Dermis blood vessel endothelial cell (primary cell): ENCODE results near the gene ERN2. TPM values are rescaled to one million over a fixed set of nuclear protein-coding genes. Genes with fewer than 3 reads are reported as not detected.

Experiments used
- total RNA-seq: library from RNA; depleted of rRNA; stranded (reverse); fragments of >200 nt; gene quantifications from 2 replicates; pipeline ENCODE4 v1.2.3, GENCODE V29; 2014

The ERN2 gene
- total RNA-seq, 1 donor from 2014 or later: not detected

Other genes starting within 250 kb of the ERN2 start
- gene GGA2, start 202.7 kb downstream of the ERN2 start, total RNA-seq: 32.1 and 41.4 TPM in 2 replicates
- 27.4 and 36.1 TPM in 2 replicates for gene EARS2, start 155.9 kb downstream of the ERN2 start, total RNA-seq
- 105 and 132 TPM in 2 replicates for gene UBFD1, start 155.5 kb downstream of the ERN2 start, total RNA-seq
- gene NDUFAB1, start 116.9 kb downstream of the ERN2 start, total RNA-seq: 83.2 and 90.0 TPM in 2 replicates
- gene PALB2, start 71.9 kb downstream of the ERN2 start, total RNA-seq: 7.5 and 9.4 TPM in 2 replicates
- 81.2 and 93.4 TPM in 2 replicates for gene DCTN5, start 71.8 kb downstream of the ERN2 start, total RNA-seq
- 6.3 and 51.6 TPM in 2 replicates for gene PLK1, start 34.3 kb downstream of the ERN2 start, total RNA-seq
- not detected in 2 replicates for gene CHP2, start 41.8 kb upstream of the ERN2 start, total RNA-seq
- gene PRKCB, start 122.8 kb upstream of the ERN2 start, total RNA-seq: not detected in 2 replicates